GM19372 (cell line): ENCODE measurements around the gene KLHL4.
"Not testable (repeated sequence)": the region's sequence is repeated elsewhere in the genome, so short reads cannot be mapped to it uniquely, and the experiment has no call there.

ENCODE experiments used
- ATAC-seq: cut with Tn5 transposase; IDR thresholded peaks from one replicate; pipeline ENCODE4 v1.9.1; 2021; ENCODE audit warnings: mild to moderate bottlenecking, low read depth, moderate library complexity; ENCODE audit not compliant: unreplicated experiment

The KLHL4 gene

DNA sequence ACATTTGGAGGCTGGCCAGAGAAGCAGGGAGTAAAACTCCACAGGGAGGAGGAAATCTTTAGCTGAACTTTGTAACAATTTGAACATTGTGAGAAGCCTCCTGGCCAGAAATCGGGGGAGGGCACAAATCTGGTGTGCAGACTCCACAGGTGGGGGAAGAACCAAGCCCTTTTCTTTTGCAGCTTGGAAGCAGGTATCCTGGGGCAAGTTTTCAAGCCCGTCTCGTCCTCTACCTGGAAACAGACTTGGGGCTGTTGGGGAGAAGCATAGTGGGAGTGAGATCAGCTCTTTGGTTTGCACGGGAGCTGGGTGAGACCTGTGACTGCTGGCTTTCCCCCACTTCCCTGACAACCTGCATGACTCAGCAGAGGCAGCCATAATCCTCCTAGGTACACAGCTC, 123.8 kb downstream of the KLHL4 start:
- ATAC-seq = not testable (repeated sequence)

DNA sequence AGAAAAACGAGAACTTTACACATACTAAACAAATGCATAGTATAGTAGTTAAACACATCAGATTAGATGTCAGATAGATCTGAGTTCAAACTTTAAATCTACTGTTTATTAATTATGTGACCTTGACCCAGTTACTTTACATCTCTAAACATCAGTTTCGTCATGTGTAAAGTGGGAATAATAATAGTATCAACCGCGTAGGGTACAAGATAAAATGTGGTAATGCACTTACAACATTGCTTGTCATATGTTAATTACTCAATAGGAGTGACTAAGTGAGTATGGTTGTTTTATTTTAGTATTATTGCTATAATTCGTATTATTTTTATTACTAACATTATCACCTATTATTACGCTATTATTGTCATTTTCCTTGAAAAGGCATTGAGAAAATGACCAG, 144.2 kb downstream of the KLHL4 start:
- ATAC-seq = no peak

GRCh38 chrX:87663421-87663820, 145.8 kb downstream of the KLHL4 start:
- no peak for ATAC-seq

- ATAC-seq = no peak
Measured at GRCh38 chrX:87664381-87664780, 146.8 kb downstream of the KLHL4 start.

DNA sequence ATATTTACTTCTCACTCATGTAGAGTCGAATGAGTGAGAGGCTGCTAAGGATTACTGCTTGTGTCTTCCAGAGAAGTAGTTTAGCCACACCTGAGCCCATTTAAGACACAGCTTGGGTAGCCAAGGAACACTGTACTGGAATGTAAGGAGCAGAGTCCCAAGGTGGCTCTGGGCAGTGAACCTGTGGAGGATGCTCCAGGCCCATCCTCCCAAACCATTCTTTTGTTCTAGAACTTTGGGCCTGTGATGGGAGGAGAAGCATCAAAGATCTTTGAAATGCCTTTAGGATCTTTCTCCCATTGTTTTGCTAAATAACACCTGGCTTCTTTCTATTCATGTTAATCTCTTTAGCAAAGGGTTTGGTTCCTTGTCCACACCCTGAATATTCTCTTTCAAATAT, 162.2 kb downstream of the KLHL4 start:
- ATAC-seq = no peak

- no peak for ATAC-seq
Measured at GRCh38 chrX:87687703-87688102, 170.1 kb downstream of the KLHL4 start.

DNA sequence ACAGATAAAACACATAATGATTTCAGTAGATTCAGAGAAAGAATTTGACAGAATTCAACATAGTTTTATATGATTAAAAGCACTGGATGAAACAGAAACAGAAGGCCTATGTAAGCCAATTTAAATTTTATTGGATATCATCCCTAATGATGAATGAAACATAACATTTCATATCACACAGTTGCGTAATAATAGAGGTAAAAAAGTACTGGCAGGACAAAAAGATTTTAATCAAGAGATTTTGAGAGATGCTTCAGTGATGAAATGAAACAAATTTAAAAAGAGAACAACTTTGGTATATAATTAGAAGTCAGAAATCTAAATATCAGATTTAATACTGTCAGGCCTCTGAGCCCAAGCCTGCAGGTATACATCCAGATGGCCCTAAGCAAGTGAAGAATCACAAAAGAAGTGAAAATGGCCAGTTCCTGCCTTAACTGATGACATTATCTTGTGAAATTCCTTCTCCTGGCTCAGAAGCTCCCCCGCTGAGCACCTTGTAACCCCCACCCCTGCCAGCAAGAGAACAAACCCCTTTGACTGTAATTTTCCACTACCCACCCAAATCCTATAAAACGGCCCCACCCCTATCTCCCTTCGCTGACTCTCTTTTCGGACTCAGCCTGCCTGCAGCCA, 170.6 kb downstream of the KLHL4 start:
- not testable (repeated sequence) for ATAC-seq

- not testable (repeated sequence) for ATAC-seq
Measured at GRCh38 chrX:87689218-87689617, 171.6 kb downstream of the KLHL4 start.

- no peak for ATAC-seq
Measured at GRCh38 chrX:87693204-87693603, 175.6 kb downstream of the KLHL4 start.

- ATAC-seq = no peak
Measured at GRCh38 chrX:87697409-87697808, 179.8 kb downstream of the KLHL4 start.

DNA sequence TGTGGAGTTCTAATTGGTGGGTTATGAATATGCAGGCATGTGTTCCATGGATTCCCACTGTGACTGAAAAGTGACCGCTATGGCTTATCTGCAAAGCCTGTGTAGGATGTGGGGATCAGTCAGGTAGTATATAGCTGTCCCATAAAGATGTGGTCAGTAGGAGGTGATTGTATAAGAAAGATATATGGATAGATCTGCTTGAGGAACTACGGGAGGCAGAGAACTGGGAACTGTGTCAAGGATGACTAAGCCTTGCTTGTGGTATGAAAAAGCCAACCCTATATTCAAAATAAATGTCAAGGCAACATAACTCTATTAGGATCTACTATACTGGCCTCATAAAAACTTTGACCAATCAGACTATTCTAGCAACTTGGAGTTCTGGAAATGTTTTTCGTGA, 185.2 kb downstream of the KLHL4 start:
- ATAC-seq = no peak

DNA sequence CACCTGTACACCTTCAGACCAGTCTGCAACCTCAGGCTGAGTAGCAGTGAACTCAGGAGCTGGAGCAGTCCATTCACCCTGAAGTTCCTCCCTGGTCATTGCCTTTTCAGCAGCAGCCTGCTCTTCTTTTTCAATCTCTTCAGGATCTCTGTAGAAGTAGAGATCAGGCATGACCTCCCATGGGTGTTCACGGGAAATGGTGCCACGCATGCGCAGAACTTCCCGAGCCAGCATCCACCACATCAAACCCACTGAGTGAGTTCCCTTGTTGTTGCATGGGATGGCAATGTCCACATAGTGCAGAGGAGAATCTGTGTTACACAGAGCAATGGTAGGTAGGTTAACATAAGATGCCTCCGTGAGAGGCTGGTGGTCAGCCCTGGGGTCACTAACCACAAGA, 185.9 kb downstream of the KLHL4 start:
- ATAC-seq = not testable (repeated sequence)

DNA sequence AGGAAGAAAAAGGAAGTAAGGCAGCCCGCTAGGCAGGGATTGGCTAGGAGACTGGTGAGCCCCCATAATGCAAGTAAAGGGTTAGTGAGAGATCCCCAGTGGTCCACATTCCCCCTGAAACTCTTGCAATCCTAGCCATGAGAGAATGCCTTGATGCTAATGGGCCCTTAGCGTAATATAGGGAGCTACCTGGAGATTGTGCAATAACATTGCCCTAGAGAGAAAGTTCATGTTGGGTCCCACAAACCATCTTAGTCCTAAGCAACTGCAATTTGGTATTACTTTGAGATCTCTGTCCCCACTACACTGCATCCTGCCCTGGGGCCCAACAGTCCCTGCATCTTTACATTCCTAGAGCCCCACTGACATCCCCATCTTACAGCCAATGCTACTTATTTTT, 188.5 kb downstream of the KLHL4 start:
- no peak for ATAC-seq

GRCh38 chrX:87710580-87710979, 193.0 kb downstream of the KLHL4 start:
- ATAC-seq = no peak
